Activated CD8-positive, alpha-beta memory T cell treated with anti-CD3 and anti-CD28 coated beads for 36 hours (primary cell): ENCODE results near the gene COL4A2. TPM values are rescaled to one million over a fixed set of nuclear protein-coding genes. Genes with fewer than 3 reads are reported as not detected.

ENCODE experiments used
- CTCF ChIA-PET: fragments of 350-600 bp; sonication (Branson Sonifier 250); formaldehyde crosslinking; loops from one replicate; lab custom pipeline; 2021; ENCODE audit warnings: antibody characterized with exemption; lab: Charles Lee
- POLR2A ChIA-PET: fragments of 350-600 bp; sonication (Branson Sonifier 250); formaldehyde crosslinking; loops from one replicate; lab custom pipeline; 2021; ENCODE audit warnings: antibody characterized with exemption; lab: Charles Lee
- total RNA-seq, 2 experiments: library from RNA; stranded (reverse); gene quantifications; one replicate each; pipeline ENCODE4 v1.2.3, GENCODE V29; 2021

The COL4A2 gene
- total RNA-seq, 2 experiments from 2014 or later: not detected

GRCh38 chr13:110331362-110331761, 24.3 kb downstream of the COL4A2 start:
- ChIA-PET POLR2A (no interaction called here), CTCF (no interaction called here)

DNA sequence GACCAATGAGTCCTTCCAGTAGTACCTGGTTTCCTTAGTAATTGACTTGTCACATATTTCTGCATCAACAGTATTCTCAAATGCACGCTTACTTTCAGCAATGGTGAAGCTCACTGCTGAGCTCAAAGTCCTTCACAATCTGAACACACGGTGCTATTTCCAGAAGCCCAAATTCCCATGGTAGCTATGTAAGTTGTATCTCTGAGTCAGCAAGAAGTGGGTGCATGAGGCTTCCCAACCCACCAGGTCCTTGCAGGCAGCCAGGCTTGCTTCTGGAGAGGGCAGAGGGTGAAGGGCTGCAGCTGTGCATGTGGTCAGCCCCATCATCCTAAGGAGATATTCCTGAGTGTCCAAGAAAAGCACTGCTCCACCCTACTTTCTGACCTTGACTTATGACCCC, 25.7 kb downstream of the COL4A2 start:
- ChIA-PET POLR2A (no interaction called here), CTCF (no interaction called here)

DNA sequence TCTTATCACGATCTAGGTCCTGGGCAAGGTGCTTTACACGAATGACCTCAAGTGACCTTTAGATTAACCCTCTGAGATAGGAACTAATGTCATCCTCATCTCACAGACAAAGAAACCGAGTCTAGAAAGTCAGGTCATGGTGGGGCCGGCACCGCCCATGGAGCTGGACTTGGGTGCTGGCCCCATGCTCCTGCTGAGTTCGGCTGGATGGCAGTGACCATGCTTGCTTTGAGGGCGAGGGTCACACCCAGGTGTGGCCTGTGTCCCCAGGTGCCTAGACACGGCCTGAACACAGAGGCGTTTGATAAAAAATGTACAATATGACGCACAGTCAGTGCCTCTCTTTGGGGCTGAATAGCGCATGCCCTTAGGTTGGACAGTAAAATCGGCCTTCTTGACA, 26.8 kb downstream of the COL4A2 start:
- ChIA-PET POLR2A (no interaction called here), CTCF (no interaction called here)

GRCh38 chr13:110334256-110334655, 27.2 kb downstream of the COL4A2 start:
- POLR2A ChIA-PET: no interaction called here
- CTCF ChIA-PET: no interaction called here

- POLR2A ChIA-PET: no interaction called here
Observed at GRCh38 chr13:110334841-110335490, 27.9 kb downstream of the COL4A2 start.

GRCh38 chr13:110336108-110336507, 29.0 kb downstream of the COL4A2 start:
- ChIA-PET POLR2A (no interaction called here), CTCF (no interaction called here)

More at GRCh38 chr13:110334841-110335490, 27.9 kb downstream of the COL4A2 start:
- CTCF ChIA-PET: no interaction called here

GRCh38 chr13:110336681-110337080, 29.6 kb downstream of the COL4A2 start:
- ChIA-PET POLR2A (no interaction called here), CTCF (no interaction called here)

- POLR2A ChIA-PET: no interaction called here
Observed at GRCh38 chr13:110337247-110337646, 30.2 kb downstream of the COL4A2 start.

DNA sequence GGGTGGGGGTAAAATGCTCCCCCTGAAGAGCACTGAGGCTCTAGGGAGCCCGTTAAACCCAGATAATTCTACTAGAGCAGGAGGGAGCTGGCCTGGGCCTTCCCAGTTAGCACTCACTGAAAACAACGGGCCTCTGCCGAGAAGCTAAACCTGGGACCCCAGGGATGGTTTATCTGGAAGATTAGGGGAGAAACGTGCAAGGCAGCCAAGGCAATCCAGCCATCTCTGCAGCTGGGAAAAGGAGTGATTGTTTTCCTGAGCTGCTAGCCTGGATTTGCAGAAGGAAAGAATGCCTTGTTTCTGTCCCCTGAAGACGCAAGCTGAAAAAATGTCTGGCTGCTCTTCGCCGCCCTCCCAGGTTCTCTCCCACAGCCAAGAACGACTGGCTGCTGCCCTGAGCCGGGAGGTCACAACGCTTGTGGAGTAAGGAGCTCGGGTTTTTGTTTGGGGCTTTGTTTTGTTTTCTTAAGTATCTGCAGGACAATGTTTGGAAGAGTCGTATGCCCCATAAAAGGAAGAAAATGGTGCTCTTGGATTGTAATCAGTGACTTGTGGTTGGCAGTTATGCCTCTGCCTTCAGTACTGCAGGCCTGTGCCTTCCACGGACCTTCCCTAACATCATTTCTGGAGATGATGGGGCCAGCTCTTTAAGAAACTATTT, 31.5 kb downstream of the COL4A2 start:
- POLR2A ChIA-PET: no interaction called here
- CTCF ChIA-PET: no interaction called here

More at GRCh38 chr13:110337247-110337646, 30.2 kb downstream of the COL4A2 start:
- CTCF ChIA-PET: no interaction called here

DNA sequence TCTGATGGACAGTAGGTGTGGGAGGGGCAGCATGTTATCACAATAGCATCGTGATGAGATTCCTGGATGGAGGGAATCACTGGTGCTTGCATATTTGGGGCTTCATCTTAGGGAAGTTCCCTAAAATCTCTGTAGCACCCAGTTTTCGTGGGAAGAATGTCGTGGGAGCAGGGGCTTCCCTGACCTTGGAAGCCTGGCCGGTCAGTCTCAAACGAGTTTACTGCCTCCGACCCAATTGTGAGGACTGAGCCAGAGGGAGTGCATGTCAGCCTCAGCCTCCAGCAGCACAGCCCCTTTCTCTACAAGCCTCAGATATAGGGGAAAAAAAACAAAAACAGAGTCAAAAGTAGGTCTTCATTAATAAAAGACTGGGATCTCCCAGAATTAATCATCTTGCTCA, 32.2 kb downstream of the COL4A2 start:
- POLR2A ChIA-PET: no interaction called here
- CTCF ChIA-PET: no interaction called here

- CTCF ChIA-PET: no interaction called here
- POLR2A ChIA-PET: no interaction called here
Observed at GRCh38 chr13:110339975-110340550, 33.0 kb downstream of the COL4A2 start.

GRCh38 chr13:110340812-110341444, 33.8 kb downstream of the COL4A2 start:
- CTCF ChIA-PET: no interaction called here
- POLR2A ChIA-PET: no interaction called here

DNA sequence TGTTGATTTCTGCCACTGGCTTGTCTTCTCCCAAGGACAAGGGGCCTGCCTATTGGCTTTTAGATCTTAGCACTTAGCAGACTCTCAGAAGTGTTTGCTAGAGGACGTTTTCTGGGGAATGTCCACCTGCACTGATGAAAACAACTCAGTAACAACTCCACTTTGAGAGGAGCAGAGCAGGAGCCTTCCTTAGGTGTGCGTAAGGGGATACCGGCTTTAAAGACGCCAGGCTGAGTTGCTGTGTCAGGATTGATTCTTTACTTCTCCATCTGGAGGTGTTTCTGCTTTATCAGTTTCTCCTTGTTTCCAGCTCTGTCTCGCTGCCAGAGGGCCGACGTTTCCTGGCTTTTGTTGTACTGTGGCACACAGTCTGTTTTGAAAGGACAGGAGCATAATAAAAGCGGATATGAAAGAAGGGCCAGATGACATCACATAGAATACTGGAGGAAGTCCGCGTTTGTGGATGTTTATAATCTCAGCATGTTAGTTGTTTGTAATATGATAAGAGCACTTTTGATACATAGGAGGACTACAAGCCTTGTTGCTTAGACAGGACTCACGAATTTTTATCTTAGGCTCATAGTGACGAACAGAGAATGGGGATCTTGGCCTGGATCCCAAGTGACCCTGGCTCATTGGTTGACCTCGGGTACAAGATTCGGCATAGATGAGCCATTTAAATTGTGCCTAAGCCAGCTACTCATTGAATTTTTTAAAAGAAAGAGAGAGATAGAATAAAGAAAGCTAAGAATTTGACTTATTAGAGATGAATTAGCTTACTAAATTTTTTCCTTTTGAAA, 34.6 kb downstream of the COL4A2 start:
- ChIA-PET POLR2A (no interaction called here), CTCF (no interaction called here)

DNA sequence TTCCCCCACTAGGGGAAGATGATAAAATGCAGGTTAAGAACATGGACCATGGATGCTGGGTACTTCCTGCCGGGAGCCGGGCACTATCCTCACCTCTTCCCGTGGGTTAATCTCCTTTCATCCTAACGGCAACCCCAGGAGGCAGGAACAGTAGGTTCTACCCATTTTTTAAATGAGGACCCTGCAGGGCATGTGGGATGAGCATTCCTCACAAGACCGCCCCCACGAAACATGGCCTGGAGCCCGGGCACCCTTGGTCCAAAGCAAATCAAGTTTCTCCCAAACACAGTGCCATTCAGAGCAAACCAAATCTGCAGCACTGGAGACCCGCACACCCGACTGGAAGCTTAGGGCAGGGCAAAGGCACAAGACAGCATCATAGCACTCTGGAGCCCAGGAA, 35.4 kb downstream of the COL4A2 start:
- CTCF ChIA-PET: no interaction called here
- POLR2A ChIA-PET: no interaction called here

- ChIA-PET POLR2A (no interaction called here), CTCF (no interaction called here)
Observed at GRCh38 chr13:110343241-110343865, 36.3 kb downstream of the COL4A2 start.

DNA sequence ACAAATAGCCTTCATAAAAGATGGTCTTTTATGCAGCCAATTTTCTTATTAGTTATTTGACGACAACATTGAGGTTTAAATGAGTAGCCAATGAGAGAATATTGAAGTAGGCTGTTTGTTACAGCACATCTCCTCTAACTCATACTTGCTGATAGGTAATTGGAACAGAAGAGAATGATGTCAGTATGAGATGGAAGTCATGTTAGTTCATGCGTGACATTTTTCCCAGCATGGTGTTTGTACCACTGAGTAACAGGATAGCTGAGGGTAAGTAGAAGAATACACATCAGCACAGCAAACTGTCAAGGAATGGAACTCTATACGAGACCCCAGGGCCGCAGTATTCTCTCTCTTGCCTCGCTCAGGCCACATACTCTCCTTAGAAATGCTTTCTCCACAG, 37.2 kb downstream of the COL4A2 start:
- ChIA-PET CTCF (no interaction called here), POLR2A (no interaction called here)

DNA sequence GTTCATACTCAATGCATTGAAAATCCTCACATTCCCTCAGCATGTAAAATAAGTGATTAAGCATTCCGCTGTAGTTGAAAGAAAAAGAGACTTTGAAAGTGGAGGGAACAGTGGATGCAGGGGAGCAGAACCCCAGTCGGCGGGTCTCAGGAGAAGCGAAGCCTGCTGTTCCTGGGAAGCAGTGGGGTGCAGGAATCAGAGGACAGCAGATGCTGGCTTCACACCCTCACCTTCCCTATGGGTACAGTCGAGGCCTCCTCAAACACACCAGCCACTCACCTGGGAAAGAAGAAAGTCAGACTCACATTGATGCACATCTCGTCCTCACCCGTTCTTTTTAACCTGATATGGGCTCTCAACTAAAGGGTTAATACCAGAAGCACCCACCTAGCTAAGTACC, 38.2 kb downstream of the COL4A2 start:
- ChIA-PET CTCF (no interaction called here), POLR2A (no interaction called here)

- ChIA-PET CTCF (no interaction called here), POLR2A (no interaction called here)
Observed at GRCh38 chr13:110345701-110346100, 38.6 kb downstream of the COL4A2 start.

GRCh38 chr13:110346661-110347067, 39.6 kb downstream of the COL4A2 start:
- ChIA-PET CTCF (no interaction called here), POLR2A (no interaction called here)
